ENCODE measurements around the gene NUP153.

The NUP153 gene

GRCh38 chr6:17662585-17662984, 44.1 kb downstream of the NUP153 start:
- DNase-seq (ENCODE audit: low read depth), result no peak
- TF ChIP-seq, protein P1, sequence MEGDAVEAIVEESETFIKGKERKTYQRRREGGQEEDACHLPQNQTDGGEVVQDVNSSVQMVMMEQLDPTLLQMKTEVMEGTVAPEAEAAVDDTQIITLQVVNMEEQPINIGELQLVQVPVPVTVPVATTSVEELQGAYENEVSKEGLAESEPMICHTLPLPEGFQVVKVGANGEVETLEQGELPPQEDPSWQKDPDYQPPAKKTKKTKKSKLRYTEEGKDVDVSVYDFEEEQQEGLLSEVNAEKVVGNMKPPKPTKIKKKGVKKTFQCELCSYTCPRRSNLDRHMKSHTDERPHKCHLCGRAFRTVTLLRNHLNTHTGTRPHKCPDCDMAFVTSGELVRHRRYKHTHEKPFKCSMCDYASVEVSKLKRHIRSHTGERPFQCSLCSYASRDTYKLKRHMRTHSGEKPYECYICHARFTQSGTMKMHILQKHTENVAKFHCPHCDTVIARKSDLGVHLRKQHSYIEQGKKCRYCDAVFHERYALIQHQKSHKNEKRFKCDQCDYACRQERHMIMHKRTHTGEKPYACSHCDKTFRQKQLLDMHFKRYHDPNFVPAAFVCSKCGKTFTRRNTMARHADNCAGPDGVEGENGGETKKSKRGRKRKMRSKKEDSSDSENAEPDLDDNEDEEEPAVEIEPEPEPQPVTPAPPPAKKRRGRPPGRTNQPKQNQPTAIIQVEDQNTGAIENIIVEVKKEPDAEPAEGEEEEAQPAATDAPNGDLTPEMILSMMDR (IDR thresholded peaks at IDR 0.05; ENCODE audit: low read depth, low read length, missing control alignments), result no peak
- no peak overlapping the region for H3K4me3 ChIP-seq (ENCODE audit: low read depth, low read length)

DNA sequence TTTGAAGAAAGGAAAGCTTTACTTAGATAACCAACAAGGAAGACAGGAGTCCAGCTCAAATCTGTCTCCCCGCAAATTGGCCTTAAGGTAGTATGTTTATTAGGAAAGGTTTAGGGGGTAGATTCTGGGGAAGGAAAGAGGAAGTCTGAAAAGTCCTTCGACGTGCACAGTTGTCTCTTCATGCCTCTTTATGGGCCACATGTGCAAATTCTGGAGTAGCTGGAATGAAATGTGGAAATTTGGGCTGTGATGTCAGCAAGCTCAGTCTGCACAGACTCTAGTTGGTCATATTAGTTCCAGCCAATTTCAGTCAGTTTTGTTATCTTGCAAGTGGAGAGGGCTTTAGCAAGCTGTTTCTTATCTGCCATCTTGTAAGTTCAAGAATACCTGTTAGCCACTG, 50.1 kb downstream of the NUP153 start:
- TF ChIP-seq, protein P1 (IDR thresholded peaks at IDR 0.05; ENCODE audit: low read depth, low read length, missing control alignments), result no peak
- H3K4me3 ChIP-seq (ENCODE audit: low read depth, low read length), result no peak overlapping the region
- DNase-seq (ENCODE audit: low read depth), result no peak

- DNase-seq (ENCODE audit: low read depth), result no peak
- no peak overlapping the region for H3K4me3 ChIP-seq (ENCODE audit: low read depth, low read length)
Measured at GRCh38 chr6:17656092-17656491, 50.6 kb downstream of the NUP153 start.

DNA sequence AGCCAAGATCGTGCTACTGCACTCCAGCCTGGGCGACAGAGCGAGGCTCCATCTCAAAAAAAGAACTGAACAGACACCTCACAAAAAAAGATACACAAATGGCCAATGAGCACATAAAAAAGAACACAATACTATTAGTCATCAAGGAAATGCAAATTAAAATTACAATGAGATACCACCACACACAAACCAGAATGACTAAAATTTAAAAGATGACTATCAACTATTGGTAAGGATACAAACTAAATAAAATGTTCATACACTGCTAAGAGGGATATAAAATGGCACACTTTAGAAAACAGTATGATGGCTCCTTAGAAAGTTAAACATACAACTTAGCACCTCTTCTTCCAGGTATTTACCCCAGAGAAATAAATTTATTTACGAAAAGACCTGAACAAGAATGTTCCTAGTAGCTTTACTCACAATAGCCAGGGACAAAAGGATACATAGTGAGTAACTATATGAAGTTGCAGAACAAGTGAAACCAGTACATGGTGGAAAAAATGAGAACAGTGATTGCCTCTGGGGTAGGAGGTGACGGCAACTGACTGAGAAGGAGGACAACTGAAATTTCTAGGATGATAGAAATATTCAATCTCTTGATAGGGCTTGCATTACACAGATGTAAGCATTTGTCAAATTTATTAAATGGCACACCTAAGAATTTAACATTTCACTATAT, 53.4 kb downstream of the NUP153 start:
- H3K4me3 ChIP-seq (ENCODE audit: low read depth, low read length), result no peak overlapping the region

More at GRCh38 chr6:17656092-17656491, 50.6 kb downstream of the NUP153 start:
- TF ChIP-seq, protein P1 (IDR thresholded peaks at IDR 0.05; ENCODE audit: low read depth, low read length, missing control alignments), result no peak

GRCh38 chr6:17650656-17651309, 55.9 kb downstream of the NUP153 start:
- no peak for DNase-seq (ENCODE audit: low read depth)
- H3K4me3 ChIP-seq (ENCODE audit: low read depth, low read length), result no peak overlapping the region
- TF ChIP-seq, protein P1 (IDR thresholded peaks at IDR 0.05; ENCODE audit: low read depth, low read length, missing control alignments), result no peak

More for the DNA sequence above, 53.4 kb downstream of the NUP153 start:
- TF ChIP-seq, protein P1 (IDR thresholded peaks at IDR 0.05; ENCODE audit: low read depth, low read length, missing control alignments), result no peak
- DNase-seq (ENCODE audit: low read depth), result no peak

DNA sequence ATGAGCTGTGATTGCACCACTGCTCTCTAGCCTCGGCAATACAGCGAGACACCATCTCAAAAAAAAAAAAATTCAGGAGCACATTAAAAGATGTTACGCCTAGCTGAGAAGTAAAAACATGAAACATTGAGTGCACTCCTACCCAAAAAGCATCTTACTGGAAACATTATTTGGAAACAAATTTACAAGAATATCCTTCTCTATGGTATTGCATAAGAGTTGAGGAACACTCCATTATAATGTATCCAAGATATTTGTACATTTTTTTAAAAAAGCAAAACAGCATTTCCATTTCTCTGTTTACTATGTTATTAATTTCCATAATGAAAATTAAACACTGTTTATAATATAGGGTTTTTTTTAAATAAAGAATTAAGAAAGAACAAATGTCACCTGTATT, 58.0 kb downstream of the NUP153 start:
- TF ChIP-seq, protein P1 (IDR thresholded peaks at IDR 0.05; ENCODE audit: low read depth, low read length, missing control alignments), result no peak
- DNase-seq (ENCODE audit: low read depth), result no peak
- no peak overlapping the region for H3K4me3 ChIP-seq (ENCODE audit: low read depth, low read length)
